Activated naive CD4-positive, alpha-beta T cell treated with anti-CD3 and anti-CD28 coated beads, Interleukin-2, amount 50 U/mL, for 24 hours (primary cell): ENCODE results near the gene SLC35E3.
"Not testable (repeated sequence)": the region's sequence is repeated elsewhere in the genome, so short reads cannot be mapped to it uniquely, and the experiment has no call there.

Experiments used
- H3K27ac Mint-ChIP-seq: one replicate; pipeline ENCODE4 v1.8.0; 2021; ENCODE audit warnings: mild to moderate bottlenecking, mixed read lengths
- H3K27me3 Mint-ChIP-seq: one replicate; pipeline ENCODE4 v1.8.0; 2021; ENCODE audit warnings: mixed read lengths
- H3K36me3 Mint-ChIP-seq: one replicate; pipeline ENCODE4 v1.8.0; 2021; ENCODE audit warnings: mixed read lengths
- H3K4me1 Mint-ChIP-seq: one replicate; pipeline ENCODE4 v1.8.0; 2021; ENCODE audit warnings: mixed read lengths
- H3K4me3 Mint-ChIP-seq: one replicate; pipeline ENCODE4 v1.8.0; 2021; ENCODE audit warnings: mild to moderate bottlenecking, mixed read lengths
- H3K9me3 Mint-ChIP-seq: one replicate; pipeline ENCODE4 v1.8.0; 2021; ENCODE audit warnings: mixed read lengths

The SLC35E3 gene

DNA sequence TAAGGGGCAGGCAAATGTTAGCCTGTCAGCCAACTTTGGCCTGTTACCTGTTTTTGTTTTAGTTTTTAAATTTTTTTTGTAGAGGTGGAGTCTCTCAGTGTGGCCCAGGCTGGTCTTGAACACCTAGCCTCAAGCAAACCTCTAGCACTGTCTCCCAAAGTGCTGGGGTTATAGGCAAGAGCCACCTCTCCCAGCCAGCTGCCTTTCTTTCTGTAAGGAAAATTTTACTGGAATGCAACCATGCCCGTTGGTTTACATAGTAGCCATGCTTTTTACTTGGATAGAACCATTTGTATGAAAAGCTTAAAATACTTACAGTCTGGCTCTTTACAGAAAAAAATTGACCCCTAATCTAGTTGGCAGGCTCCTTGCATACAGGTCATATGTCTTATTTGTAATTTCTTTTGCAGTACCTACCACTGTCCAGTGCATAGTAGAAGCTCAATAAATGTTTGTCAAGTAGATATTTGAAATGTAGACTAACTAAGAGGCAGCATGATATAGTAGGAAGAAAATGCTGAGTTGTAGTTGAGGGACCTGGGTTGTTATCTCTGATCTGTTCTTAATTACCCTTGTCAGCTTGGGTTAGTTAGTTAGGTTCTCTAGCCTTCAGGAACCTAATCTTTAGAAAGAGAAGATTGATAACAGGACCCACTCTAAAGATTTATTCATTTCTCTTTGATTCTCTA is 66.7 kb downstream of the SLC35E3 start:
- H3K27ac Mint-ChIP-seq, result peak overlapping the region; percentile 3
- H3K9me3 Mint-ChIP-seq, result no peaks in the 10 kb centered on the region
- H3K36me3 Mint-ChIP-seq, result peaks cover 36% of the 10 kb centered on the region
- H3K27me3 Mint-ChIP-seq, result no peaks in the 10 kb centered on the region
- H3K4me3 Mint-ChIP-seq, result peak overlapping the region; percentile 33
- H3K4me1 Mint-ChIP-seq, result peaks cover 65% of the 10 kb centered on the region

GRCh38 chr12:68813242-68813593 is 67.2 kb downstream of the SLC35E3 start:
- Mint-ChIP-seq H3K27me3 (no peaks in the 10 kb centered on the region), H3K4me3 (peak overlapping the region; percentile 15), H3K36me3 (peaks cover 36% of the 10 kb centered on the region), H3K4me1 (peaks cover 65% of the 10 kb centered on the region), H3K9me3 (no peaks in the 10 kb centered on the region), H3K27ac (peak overlapping the region; percentile 3)

- peaks cover 31% of the 10 kb centered on the region for H3K36me3 Mint-ChIP-seq
- H3K27me3 Mint-ChIP-seq, result no peaks in the 10 kb centered on the region
- no peaks in the 10 kb centered on the region for H3K9me3 Mint-ChIP-seq
- H3K4me3 Mint-ChIP-seq, result peak overlapping the region; percentile 39
- peaks cover 65% of the 10 kb centered on the region for H3K4me1 Mint-ChIP-seq
- H3K27ac Mint-ChIP-seq, result peak overlapping the region; percentile 2
Observed at GRCh38 chr12:68814490-68815231, 68.7 kb downstream of the SLC35E3 start.

GRCh38 chr12:68815232-68815927 is 69.4 kb downstream of the SLC35E3 start:
- H3K4me1 Mint-ChIP-seq, result peaks cover 62% of the 10 kb centered on the region
- no peaks in the 10 kb centered on the region for H3K27me3 Mint-ChIP-seq
- peak overlapping the region; percentile 2 for H3K27ac Mint-ChIP-seq
- H3K9me3 Mint-ChIP-seq, result no peaks in the 10 kb centered on the region
- H3K36me3 Mint-ChIP-seq, result peaks cover 28% of the 10 kb centered on the region
- H3K4me3 Mint-ChIP-seq, result peak overlapping the region; percentile 8

DNA sequence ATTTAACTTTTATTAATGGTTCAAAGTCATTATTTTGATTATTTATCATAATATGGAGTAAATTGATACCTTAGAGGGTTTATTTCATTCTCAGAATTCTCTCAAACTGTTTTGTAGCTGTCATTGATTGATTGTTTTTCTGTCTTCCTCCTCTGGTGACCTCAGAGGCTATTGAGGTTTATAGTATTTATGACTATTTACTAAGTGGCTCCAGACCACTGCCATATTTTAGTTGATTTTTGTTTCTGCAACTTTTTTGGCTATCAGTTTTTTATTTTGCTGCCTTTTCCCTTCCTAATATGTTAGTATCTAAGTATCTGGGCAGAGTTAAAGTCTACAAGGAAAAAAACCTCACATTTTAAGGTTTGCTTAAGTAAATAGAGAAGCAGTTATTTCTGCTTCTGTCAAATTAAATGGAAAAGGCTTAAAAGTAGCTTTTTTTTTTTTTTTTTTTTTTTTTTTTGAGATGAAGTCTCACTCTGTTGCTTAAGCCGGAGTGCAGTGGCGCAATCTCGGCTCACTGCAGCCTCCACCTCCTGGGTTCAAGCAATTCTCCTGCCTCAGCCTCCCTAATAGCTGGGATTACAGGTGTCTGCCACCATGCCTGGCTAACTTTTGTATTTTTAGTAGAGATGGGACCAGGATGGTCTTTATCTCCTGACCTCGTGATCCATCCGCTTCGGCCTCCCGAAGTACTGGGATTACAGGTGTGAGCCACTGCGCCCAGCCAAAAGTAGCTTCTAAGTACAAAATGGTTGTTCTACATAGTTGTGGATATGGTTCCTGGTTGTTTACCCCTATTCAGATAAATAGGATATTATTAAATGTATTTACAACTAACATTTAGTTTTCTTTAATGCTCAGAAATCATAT is 70.2 kb downstream of the SLC35E3 start:
- peaks cover 28% of the 10 kb centered on the region for H3K36me3 Mint-ChIP-seq
- H3K27ac Mint-ChIP-seq, result peak overlapping the region; percentile 85
- no peaks in the 10 kb centered on the region for H3K27me3 Mint-ChIP-seq
- peaks cover 61% of the 10 kb centered on the region for H3K4me1 Mint-ChIP-seq
- peak overlapping the region; percentile 36 for H3K4me3 Mint-ChIP-seq
- H3K9me3 Mint-ChIP-seq, result no peaks in the 10 kb centered on the region

- H3K27me3 Mint-ChIP-seq, H3K9me3 Mint-ChIP-seq, H3K27ac Mint-ChIP-seq, H3K4me3 Mint-ChIP-seq: not testable (repeated sequence)
- peaks cover 22% of the 10 kb centered on the region for H3K36me3 Mint-ChIP-seq
- peaks cover 59% of the 10 kb centered on the region for H3K4me1 Mint-ChIP-seq
Observed at GRCh38 chr12:68819481-68819880, 73.5 kb downstream of the SLC35E3 start.

DNA sequence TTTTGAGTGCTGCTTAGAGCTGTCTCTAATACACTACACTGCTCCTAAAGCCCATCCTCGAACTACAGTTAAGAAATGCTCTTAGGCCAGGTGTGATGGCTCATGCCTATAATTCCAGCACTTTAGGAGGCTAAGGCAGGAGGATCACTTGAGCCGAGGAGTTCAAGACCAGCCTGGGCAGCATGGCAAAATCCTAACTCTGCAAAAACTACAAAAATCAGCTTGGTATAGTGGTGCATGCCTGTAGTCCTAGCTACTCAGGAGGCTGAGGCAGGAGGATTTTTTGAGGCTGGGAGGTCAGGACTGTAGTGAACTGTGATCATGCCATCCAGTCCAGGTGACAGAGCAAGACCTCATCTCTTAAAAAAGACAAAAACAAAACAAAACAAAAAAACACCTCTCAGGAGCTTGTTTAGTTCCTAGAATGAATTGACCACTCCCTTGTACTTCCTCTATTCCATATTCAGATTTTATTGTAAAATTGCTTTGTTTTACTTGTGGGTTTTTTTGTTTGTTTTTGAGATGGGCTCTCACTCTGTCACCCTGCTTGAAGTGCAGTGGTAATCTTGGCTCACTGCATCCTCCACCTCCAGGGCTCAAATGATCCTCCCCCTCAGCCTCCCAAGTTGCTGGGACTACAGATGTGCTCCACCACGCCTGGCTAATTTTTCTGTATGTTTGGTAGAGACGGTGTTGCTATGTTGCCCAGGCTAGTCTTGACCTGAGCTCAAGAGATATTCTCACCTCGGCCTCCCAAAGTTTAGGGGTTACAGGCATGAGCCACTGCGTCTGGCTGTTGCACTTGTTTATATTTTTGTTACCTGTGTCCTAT is 75.6 kb downstream of the SLC35E3 start:
- Mint-ChIP-seq H3K4me1 (peaks cover 52% of the 10 kb centered on the region), H3K9me3 (no peaks in the 10 kb centered on the region), H3K27ac (peak overlapping the region; percentile 93), H3K27me3 (no peaks in the 10 kb centered on the region), H3K4me3 (no peak overlapping the region), H3K36me3 (peaks cover 25% of the 10 kb centered on the region)

- Mint-ChIP-seq H3K9me3 (no peaks in the 10 kb centered on the region), H3K4me1 (peaks cover 60% of the 10 kb centered on the region), H3K27me3 (no peaks in the 10 kb centered on the region), H3K27ac (peak overlapping the region; percentile 78), H3K4me3 (no peak overlapping the region), H3K36me3 (peaks cover 29% of the 10 kb centered on the region)
Observed at GRCh38 chr12:68823696-68824095, 77.7 kb downstream of the SLC35E3 start.

- peaks cover 30% of the 10 kb centered on the region for H3K36me3 Mint-ChIP-seq
- H3K4me3 Mint-ChIP-seq, result no peak overlapping the region
- peaks cover 57% of the 10 kb centered on the region for H3K4me1 Mint-ChIP-seq
- peak overlapping the region; percentile 76 for H3K27ac Mint-ChIP-seq
- no peaks in the 10 kb centered on the region for H3K9me3 Mint-ChIP-seq
- H3K27me3 Mint-ChIP-seq, result no peaks in the 10 kb centered on the region
Observed at GRCh38 chr12:68824131-68824530, 78.2 kb downstream of the SLC35E3 start.

DNA sequence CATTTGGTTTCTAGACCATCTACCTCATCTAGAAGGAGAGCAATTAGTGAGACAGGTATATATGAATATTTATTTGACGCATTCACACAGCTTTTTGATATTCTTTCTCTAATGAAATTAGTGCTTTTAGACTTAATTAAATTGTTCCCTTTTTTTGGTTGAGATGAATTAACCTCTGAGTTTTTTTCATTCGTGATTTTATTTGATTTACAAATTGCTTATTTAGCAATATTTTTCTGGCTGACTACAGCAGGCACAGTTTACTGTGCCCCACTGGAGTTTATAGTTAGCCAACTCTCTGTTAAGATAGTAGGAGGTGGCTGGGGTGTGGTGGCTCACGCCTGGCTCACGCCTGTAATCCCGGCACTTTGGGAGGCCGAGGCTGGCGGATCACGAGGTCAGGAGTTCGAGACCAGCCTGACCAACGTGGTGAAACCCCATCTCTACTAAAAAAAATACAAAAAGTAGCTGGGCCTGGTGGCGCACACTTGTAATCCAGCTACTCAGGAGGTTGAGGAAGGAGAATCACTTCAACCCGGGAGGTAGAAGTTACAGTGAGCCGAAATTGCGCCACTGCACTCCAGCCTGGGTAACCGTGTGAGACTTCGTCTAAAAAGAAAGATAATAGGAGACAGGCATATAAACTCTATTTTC is 78.7 kb downstream of the SLC35E3 start:
- no peaks in the 10 kb centered on the region for H3K27me3 Mint-ChIP-seq
- H3K27ac Mint-ChIP-seq, result peak overlapping the region; percentile 62
- H3K36me3 Mint-ChIP-seq, result peaks cover 28% of the 10 kb centered on the region

DNA sequence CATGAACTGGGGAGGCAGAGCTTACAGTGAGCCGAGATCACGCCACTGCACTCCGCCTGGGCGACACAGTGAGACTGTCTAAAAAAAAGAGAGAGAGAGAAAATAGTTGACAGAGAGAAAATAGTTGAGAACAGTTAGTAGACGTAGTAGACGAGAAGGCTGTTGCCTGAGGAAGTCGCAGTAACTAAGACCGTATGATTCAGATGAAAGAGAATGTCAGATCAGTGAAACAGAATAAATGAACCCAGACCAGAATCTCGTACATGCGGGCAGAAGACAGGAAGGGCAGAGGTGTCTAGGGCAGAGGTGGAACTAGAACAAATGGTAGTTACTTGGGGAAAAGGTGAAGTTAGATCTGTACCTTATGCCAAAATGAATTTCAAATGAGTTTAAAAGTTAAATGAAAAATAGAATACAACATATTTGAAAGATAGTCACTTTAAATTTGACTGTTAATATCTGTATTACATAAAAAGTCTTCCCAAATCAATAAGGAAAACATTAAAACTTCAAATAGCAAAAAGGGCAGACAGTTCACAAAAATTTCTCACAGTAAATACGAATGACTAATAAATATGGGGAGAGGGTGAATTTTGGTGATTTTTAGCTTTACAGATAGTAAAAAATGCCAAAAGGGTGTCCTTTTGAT is 79.7 kb downstream of the SLC35E3 start:
- Mint-ChIP-seq H3K9me3 (no peaks in the 10 kb centered on the region), H3K4me1 (peaks cover 56% of the 10 kb centered on the region), H3K27me3 (no peaks in the 10 kb centered on the region), H3K36me3 (peaks cover 29% of the 10 kb centered on the region), H3K4me3 (peak overlapping the region; percentile 73), H3K27ac (peak overlapping the region; percentile 94)

More for the DNA sequence above, 78.7 kb downstream of the SLC35E3 start:
- H3K4me1 Mint-ChIP-seq, result peaks cover 53% of the 10 kb centered on the region
- no peaks in the 10 kb centered on the region for H3K9me3 Mint-ChIP-seq
- no peak overlapping the region for H3K4me3 Mint-ChIP-seq

- peak overlapping the region; percentile 95 for H3K27ac Mint-ChIP-seq
- H3K4me3 Mint-ChIP-seq, result peak overlapping the region; percentile 68
- H3K9me3 Mint-ChIP-seq, result no peaks in the 10 kb centered on the region
- H3K4me1 Mint-ChIP-seq, result peaks cover 45% of the 10 kb centered on the region
- no peaks in the 10 kb centered on the region for H3K27me3 Mint-ChIP-seq
- peaks cover 30% of the 10 kb centered on the region for H3K36me3 Mint-ChIP-seq
Observed at GRCh38 chr12:68827895-68828671, 82.1 kb downstream of the SLC35E3 start.

- Mint-ChIP-seq H3K27ac (peak overlapping the region; percentile 65), H3K27me3 (no peaks in the 10 kb centered on the region), H3K9me3 (no peaks in the 10 kb centered on the region), H3K4me3 (peak overlapping the region; percentile 15), H3K4me1 (peaks cover 39% of the 10 kb centered on the region), H3K36me3 (peaks cover 30% of the 10 kb centered on the region)
Observed at GRCh38 chr12:68828672-68829068, 82.7 kb downstream of the SLC35E3 start.
